K562 (cell line): ENCODE data around the gene SMARCC1. TPM values are rescaled to one million over a fixed set of nuclear protein-coding genes. Genes with fewer than 3 reads are reported as not detected.

ENCODE experiments used
- FOS ChIP-seq: IDR thresholded peaks from 3 replicates; pipeline ENCODE4 v1.6.1; 2011; ENCODE audit not compliant: insufficient read length; ENCODE audit errors: extremely low read depth
- GTF2A2 ChIP-seq: IDR thresholded peaks from 2 replicates; pipeline ENCODE4 v1.6.1; 2016; ENCODE audit warnings: mild to moderate bottlenecking, missing genetic modification characterization, missing compliant biosample characterization
- KLF10 ChIP-seq: fragments of 250-450 bp; sonication (Bioruptor Pico); IDR thresholded peaks from 2 replicates; pipeline ENCODE4 v1.6.1; 2021; ENCODE audit warnings: matching md5 sums
- MYNN ChIP-seq, 2 experiments: sonication (generic); formaldehyde crosslinking in 1 of 2; IDR thresholded peaks; 2 replicates each; pipeline versions ENCODE4 v1.5.0 to v1.6.1; 2016 to 2020; ENCODE audit warnings: antibody characterized with exemption in 1 of 2, missing genetic modification reagents in 1 of 2
- NFATC3 ChIP-seq: fragments of 450-650 bp; IDR thresholded peaks from 2 replicates; pipeline ENCODE4 v1.6.1; 2017; ENCODE audit warnings: mild to moderate bottlenecking
- PCBP2 ChIP-seq: fragments of 200-400 bp; formaldehyde crosslinking; IDR thresholded peaks from 2 replicates; pipeline ENCODE4 v1.6.1; 2018; ENCODE audit warnings: low read length, low read depth, mild to moderate bottlenecking, moderate library complexity; ENCODE audit not compliant: poor library complexity, severe bottlenecking
- PML ChIP-seq: IDR thresholded peaks from 2 replicates; pipeline ENCODE4 v1.6.1; 2012; ENCODE audit warnings: low read length, inconsistent platforms
- POU5F1 ChIP-seq: fragments of 150-350 bp; IDR thresholded peaks from 2 replicates; pipeline ENCODE4 v1.6.1; 2014; ENCODE audit warnings: borderline replicate concordance, low read length, low read depth, mild to moderate bottlenecking; ENCODE audit not compliant: partially characterized antibody
- RAD51 ChIP-seq: fragments of 450-650 bp; IDR thresholded peaks from 2 replicates; pipeline ENCODE4 v1.7.1; 2016; ENCODE audit warnings: low read depth, mild to moderate bottlenecking, borderline replicate concordance
- REST ChIP-seq, 2 experiments: fragments of 450-650 bp; formaldehyde crosslinking in 1 of 2; IDR thresholded peaks; 2 replicates each; pipeline versions ENCODE4 v1.4.0 to v1.6.1; 2014 to 2020; ENCODE audit warnings: mild to moderate bottlenecking in 2 of 2, borderline replicate concordance in 1 of 2, low read depth in 1 of 2
- SRSF1 ChIP-seq: fragments of 200-400 bp; formaldehyde crosslinking; IDR thresholded peaks from 2 replicates; pipeline ENCODE4 v1.6.1; 2017; ENCODE audit warnings: mild to moderate bottlenecking, low read depth, low read length, moderate library complexity
- TEAD4 ChIP-seq, 2 experiments: sonication (generic) in 1 of 2; formaldehyde crosslinking in 1 of 2; IDR thresholded peaks; 2 replicates each; pipeline versions ENCODE4 v1.6.1 to v1.8.0; 2012 to 2022; ENCODE audit warnings: borderline replicate concordance in 1 of 2, inconsistent platforms in 1 of 2, low read length in 1 of 2, mild to moderate bottlenecking in 1 of 2, missing genetic modification reagents in 1 of 2
- THRAP3 ChIP-seq: fragments of 450-650 bp; IDR thresholded peaks from 2 replicates; pipeline ENCODE4 v1.6.1; 2016; ENCODE audit warnings: mild to moderate bottlenecking, inconsistent platforms, borderline replicate concordance
- TRIM28 ChIP-seq: fragments of 450-650 bp; IDR thresholded peaks from 2 replicates; pipeline ENCODE4 v1.6.1; 2017
- WHSC1 ChIP-seq: IDR thresholded peaks from one replicate; pipeline ENCODE4 v1.6.1; 2012; ENCODE audit warnings: low read length, control low read depth, inconsistent platforms
- polyA plus RNA-seq, 8 experiments: library from polyadenylated mRNA; depleted of rRNA in 4 of 8; stranded (reverse) in 5 of 8; unstranded in 3 of 8; fragments of >200 nt; fragmentation: Nextera tagmentation in 2 of 8; fragmentation: Illumina TruSeq in 1 of 8; extraction: Ambion mirVana in 2 of 8; extraction: Trizol in 1 of 8; gene quantifications; 2 replicates each; pipeline versions ENCODE4 v1.2.1 to v1.2.3, GENCODE V29; 2011 to 2014; ENCODE audit warnings: inconsistent platforms in 1 of 8, missing spikeins in 1 of 8
- total RNA-seq, 7 experiments: library from RNA; depleted of rRNA in 6 of 7; stranded (reverse); fragments of >200 nt in 6 of 7; fragmentation: Illumina TruSeq in 2 of 7; extraction: Trizol in 2 of 7; gene quantifications; 2 replicates each; pipeline versions ENCODE4 v1.2.1 to v1.2.3, GENCODE V29; 2011 to 2021; ENCODE audit warnings: low replicate concordance in 1 of 7
- TF ChIP-seq, protein P1 (sequence below), 3 experiments: fragments of 200-800 bp in 1 of 3; sonication (Bioruptor generic) in 1 of 3; sonication (generic) in 1 of 3; formaldehyde crosslinking in 1 of 3; IDR thresholded peaks; 2 replicates each; pipeline versions ENCODE4 v1.6.1 to v1.8.0; 2016 to 2022; ENCODE audit warnings: mild to moderate bottlenecking in 2 of 3, missing compliant biosample characterization in 2 of 3, missing genetic modification characterization in 2 of 3, missing genetic modification reagents in 1 of 3

SMARCC1 gene
- total and polyA plus RNA-seq, 9 of the 15 experiments (the other 6 are each of a cell fraction or from before 2014, with no cell fraction given), result 20.7 to 199 (median 66.0) TPM

- TF ChIP-seq REST (IDR thresholded peaks at IDR 0.05; ENCODE audit: borderline replicate concordance) (no peak), REST (CRISPR knock-in tag; IDR thresholded peaks at IDR 0.05; ENCODE audit: low read depth) (peak; percentile 74; the same call in 1 of the 2 replicates), TRIM28 (no peak; the same call in 1 of the 2 replicates), PCBP2 (no peak), SRSF1 (0 out of 2 replicates have a peak, but pooled peaks have one; percentile 19), THRAP3 (no peak), POU5F1 (no peak), TEAD4 (IDR thresholded peaks at IDR 0.05; ENCODE audit: low read length) (no peak), TEAD4 (CRISPR knock-in tag; IDR thresholded peaks at IDR 0.05; ENCODE audit: borderline replicate concordance) (peak; percentile 44; the same call in 1 of the 2 replicates), FOS (no peak), PML (peak; percentile 34; the same call in 1 of the 2 replicates), GTF2A2 (tag) (no peak), KLF10 (no peak), RAD51 (no peak), WHSC1 (no peak), NFATC3 (no peak), MYNN (IDR thresholded peaks at IDR 0.05) (no peak), MYNN (CRISPR knock-in tag; IDR thresholded peaks at IDR 0.05) (no peak)
- TF ChIP-seq, protein P1, sequence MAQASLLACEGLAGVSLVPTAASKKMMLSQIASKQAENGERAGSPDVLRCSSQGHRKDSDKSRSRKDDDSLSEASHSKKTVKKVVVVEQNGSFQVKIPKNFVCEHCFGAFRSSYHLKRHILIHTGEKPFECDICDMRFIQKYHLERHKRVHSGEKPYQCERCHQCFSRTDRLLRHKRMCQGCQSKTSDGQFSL (CRISPR knock-in tag; IDR thresholded peaks at IDR 0.05), result peak; percentile 94
- TF ChIP-seq, protein P1 (tag; IDR thresholded peaks at IDR 0.05), result peak in 1 of 2 experiments; percentile 76; a peak in 1 of 4 replicates
These were observed 21.2 kb upstream of the SMARCC1 start, which contains the start of gene DHX30 (continued) for GRCh38 chr3:47802734-47803479.
